PC-3 (cell line): Measurements from ENCODE around the gene SEMA4C.

Experiments used
- EZH2 ChIP-seq: fragments of 300-600 bp; sonication (generic); IDR thresholded peaks from one replicate; pipeline ENCODE4 v1.6.1; 2017; ENCODE audit warnings: antibody characterized with exemption, mild to moderate bottlenecking, low read length; ENCODE audit not compliant: unreplicated experiment
- TF ChIP-seq, protein P1 (sequence below): fragments of 300-600 bp; sonication (generic); conservative IDR thresholded peaks from 2 replicates; pipeline ENCODE4 v1.5.1; 2017; ENCODE audit warnings: antibody characterized with exemption, low read depth, mild to moderate bottlenecking, low read length

GRCh38 chr2:96819876-96820511, 49.9 kb downstream of the SEMA4C start:
- TF ChIP-seq, protein P1, sequence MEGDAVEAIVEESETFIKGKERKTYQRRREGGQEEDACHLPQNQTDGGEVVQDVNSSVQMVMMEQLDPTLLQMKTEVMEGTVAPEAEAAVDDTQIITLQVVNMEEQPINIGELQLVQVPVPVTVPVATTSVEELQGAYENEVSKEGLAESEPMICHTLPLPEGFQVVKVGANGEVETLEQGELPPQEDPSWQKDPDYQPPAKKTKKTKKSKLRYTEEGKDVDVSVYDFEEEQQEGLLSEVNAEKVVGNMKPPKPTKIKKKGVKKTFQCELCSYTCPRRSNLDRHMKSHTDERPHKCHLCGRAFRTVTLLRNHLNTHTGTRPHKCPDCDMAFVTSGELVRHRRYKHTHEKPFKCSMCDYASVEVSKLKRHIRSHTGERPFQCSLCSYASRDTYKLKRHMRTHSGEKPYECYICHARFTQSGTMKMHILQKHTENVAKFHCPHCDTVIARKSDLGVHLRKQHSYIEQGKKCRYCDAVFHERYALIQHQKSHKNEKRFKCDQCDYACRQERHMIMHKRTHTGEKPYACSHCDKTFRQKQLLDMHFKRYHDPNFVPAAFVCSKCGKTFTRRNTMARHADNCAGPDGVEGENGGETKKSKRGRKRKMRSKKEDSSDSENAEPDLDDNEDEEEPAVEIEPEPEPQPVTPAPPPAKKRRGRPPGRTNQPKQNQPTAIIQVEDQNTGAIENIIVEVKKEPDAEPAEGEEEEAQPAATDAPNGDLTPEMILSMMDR = no peak
- no peak for TF ChIP-seq EZH2
